Mononuclear cell (primary cell): ENCODE data around the gene TTLL1. TPM values are rescaled to one million over a fixed set of nuclear protein-coding genes. Genes with fewer than 3 reads are reported as not detected.

Source experiments
- total RNA-seq: library from RNA; depleted of rRNA; stranded (reverse); fragments of >200 nt; gene quantifications from one replicate; pipeline ENCODE4 v1.2.3, GENCODE V29; 2012

The TTLL1 gene
- total RNA-seq, 1 donor: 2.8 TPM

Other genes starting within 250 kb of the TTLL1 start
- gene ARFGAP3, start 232.1 kb downstream of the TTLL1 start, total RNA-seq: 39.9 TPM
- gene PACSIN2, start 74.2 kb downstream of the TTLL1 start, total RNA-seq: 45.4 TPM
- 2.1 TPM for gene BIK, start 21.4 kb upstream of the TTLL1 start, total RNA-seq
- 5.1 TPM for gene MCAT, start 54.0 kb upstream of the TTLL1 start, total RNA-seq
- 217 TPM for gene TSPO, start 62.2 kb upstream of the TTLL1 start, total RNA-seq
- gene TTLL12, start 97.7 kb upstream of the TTLL1 start, total RNA-seq: 4.3 TPM